Uterus (tissue), 2 donors: ENCODE measurements around the gene CPED1.

Experiments
- POLR2A ChIP-seq, 2 donors: fragments of 450-650 bp; IDR thresholded peaks; one replicate each; pipeline ENCODE4 v1.6.1; 2016; ENCODE audit warnings: antibody characterized with exemption in 2 of 2, mild to moderate bottlenecking in 1 of 2, moderate library complexity in 1 of 2
- TF ChIP-seq, protein P1 (sequence below), 4 experiments: fragments of 200-600 bp in 2 of 4; fragments of 450-650 bp in 2 of 4; sonication (generic) in 2 of 4; IDR thresholded peaks; one replicate each; pipeline ENCODE4 v1.5.1; 2016 to 2019; ENCODE audit warnings: antibody characterized with exemption in 4 of 4, mild to moderate bottlenecking in 2 of 4, moderate library complexity in 1 of 4

- TF ChIP-seq, protein P1, sequence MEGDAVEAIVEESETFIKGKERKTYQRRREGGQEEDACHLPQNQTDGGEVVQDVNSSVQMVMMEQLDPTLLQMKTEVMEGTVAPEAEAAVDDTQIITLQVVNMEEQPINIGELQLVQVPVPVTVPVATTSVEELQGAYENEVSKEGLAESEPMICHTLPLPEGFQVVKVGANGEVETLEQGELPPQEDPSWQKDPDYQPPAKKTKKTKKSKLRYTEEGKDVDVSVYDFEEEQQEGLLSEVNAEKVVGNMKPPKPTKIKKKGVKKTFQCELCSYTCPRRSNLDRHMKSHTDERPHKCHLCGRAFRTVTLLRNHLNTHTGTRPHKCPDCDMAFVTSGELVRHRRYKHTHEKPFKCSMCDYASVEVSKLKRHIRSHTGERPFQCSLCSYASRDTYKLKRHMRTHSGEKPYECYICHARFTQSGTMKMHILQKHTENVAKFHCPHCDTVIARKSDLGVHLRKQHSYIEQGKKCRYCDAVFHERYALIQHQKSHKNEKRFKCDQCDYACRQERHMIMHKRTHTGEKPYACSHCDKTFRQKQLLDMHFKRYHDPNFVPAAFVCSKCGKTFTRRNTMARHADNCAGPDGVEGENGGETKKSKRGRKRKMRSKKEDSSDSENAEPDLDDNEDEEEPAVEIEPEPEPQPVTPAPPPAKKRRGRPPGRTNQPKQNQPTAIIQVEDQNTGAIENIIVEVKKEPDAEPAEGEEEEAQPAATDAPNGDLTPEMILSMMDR (IDR thresholded peaks at IDR 0.05): no peak
- no peak for TF ChIP-seq POLR2A (IDR thresholded peaks at IDR 0.05)
Observed at GRCh38 chr7:121158665-121159064, 170.2 kb downstream of the CPED1 start.
